KOPT-K1 (cell line): Measurements from ENCODE around the gene BCO2.
A peak's percentile ranks its signal among the peaks of the same experiment; 100 is the strongest.

Experiments used
- H3K27ac ChIP-seq: fragments of 200-600 bp; sonication (generic); 2 replicates; pipeline ENCODE4 v1.5.1; 2016; ENCODE audit warnings: antibody characterized with exemption, mild to moderate bottlenecking, low read depth, low read length; ENCODE audit not compliant: poor library complexity, severe bottlenecking
- H3K36me3 ChIP-seq: fragments of 200-600 bp; sonication (generic); 2 replicates; pipeline ENCODE4 v1.5.1; 2017; ENCODE audit warnings: antibody characterized with exemption, mild to moderate bottlenecking, low read length, moderate library complexity; ENCODE audit not compliant: insufficient read depth
- H3K9me3 ChIP-seq: fragments of 200-600 bp; sonication (generic); 2 replicates; pipeline ENCODE4 v1.5.1; 2017; ENCODE audit warnings: antibody characterized with exemption, low read length, mild to moderate bottlenecking; ENCODE audit not compliant: insufficient read depth, poor library complexity, severe bottlenecking

Gene BCO2

DNA sequence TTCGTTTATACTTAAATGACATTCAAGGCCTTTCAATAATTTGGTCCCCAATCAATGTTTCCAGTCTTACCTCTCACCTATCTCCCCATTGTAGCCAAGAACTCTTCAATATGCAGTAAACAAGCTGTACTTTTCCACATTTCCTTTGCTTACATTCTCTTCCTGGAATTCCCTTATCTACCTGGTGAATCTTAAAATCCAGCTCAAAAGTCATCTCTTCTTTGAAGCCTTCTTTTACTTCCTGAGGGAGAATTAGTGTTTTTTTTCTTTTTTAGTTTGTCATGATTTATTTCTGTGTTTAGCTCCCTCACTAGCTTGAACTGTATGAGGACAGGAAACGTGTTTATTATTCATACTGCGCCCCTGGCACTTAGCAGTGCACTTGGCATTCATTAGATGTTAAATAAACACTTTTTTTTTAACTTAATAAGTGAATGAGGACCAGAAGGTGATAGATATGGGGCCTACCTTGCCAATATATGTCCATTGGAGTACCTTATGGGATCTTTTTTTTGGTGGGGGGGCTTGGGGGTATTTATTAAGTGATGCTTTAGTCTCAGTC lies 46.0 kb downstream of the BCO2 start:
- H3K27ac ChIP-seq: no peak overlapping the region
- no peaks in the 10 kb centered on the region for H3K36me3 ChIP-seq
- no peaks in the 10 kb centered on the region for H3K9me3 ChIP-seq

DNA sequence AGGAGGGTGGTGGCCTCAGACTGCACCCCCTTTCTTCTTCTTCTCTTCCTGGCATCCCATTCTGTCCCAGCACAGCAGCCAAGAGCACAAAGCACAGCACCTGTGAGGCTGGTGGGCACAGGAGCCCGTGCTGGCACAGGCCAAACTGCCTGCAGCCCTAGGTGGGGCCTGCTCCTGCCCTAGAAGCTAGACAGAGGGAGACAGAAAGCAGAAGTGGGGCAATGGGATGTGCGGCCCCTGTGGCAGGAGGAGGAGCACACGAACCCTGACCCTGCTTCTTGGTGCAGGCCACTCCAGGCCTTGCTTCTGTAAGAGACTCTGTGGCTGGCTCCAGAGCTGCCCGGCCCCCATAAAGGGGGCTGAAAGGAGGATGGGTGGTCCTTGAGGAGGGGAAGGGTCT lies 47.0 kb downstream of the BCO2 start:
- Histone ChIP-seq H3K36me3 (no peaks in the 10 kb centered on the region), H3K27ac (no peak overlapping the region), H3K9me3 (no peaks in the 10 kb centered on the region)

DNA sequence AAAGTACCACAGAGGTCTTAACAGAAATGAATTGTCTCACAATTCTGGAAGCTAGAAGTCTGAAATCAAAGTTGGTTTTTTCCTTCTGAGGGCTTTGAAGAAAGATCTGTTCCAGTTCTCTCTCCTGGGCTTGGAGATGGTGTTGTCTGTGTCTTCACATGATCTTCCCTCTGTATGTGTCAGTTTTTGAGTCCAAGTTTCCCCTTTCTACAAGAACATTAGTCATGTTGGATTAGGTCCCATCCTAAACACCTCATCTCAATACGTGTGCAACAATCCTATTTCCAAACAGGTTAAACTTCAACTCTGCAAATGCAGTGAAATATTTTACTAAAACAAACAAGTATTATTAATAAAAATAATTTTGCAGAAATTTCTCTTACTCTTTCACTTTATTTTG lies 47.8 kb downstream of the BCO2 start:
- Histone ChIP-seq H3K27ac (no peak overlapping the region), H3K9me3 (no peaks in the 10 kb centered on the region), H3K36me3 (no peaks in the 10 kb centered on the region)

DNA sequence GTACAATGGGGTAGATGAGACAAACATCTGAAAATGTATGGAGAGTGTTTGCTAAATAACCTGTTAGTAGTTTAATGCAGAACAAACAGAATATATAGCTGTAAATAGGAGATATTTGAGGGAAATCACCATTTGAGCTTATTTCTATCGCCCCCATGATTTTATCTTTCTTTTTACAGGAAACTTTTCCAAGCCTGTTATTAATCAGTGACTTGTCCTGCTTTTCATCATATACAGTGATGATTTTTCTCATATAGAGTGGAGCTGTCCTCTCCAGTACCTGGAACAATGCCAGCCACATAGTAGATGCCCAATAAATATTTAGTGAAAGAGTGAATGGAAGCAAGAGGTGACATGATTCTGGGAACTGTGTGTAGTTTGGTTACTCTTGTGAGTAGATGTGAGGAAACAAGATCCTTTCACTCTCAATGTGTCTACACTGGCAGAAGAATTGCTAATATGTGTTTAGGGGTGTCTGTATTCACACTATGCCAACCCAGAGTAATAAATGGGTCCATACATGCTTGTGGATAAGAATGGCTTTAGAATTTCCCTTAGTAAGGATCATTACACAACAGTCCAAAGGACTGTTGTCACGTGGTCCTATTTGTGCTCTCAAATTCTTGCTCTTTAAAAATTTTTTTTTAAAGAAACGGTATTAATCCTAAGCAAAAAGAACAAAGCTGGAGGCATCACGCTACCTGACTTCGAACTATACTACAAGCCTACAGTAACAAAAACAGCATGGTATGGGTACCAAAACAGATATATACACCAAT lies 48.6 kb downstream of the BCO2 start:
- peaks cover 6% of the 10 kb centered on the region; the same call in 1 of the 2 replicates for H3K36me3 ChIP-seq
- H3K9me3 ChIP-seq: no peaks in the 10 kb centered on the region
- no peak overlapping the region for H3K27ac ChIP-seq

DNA sequence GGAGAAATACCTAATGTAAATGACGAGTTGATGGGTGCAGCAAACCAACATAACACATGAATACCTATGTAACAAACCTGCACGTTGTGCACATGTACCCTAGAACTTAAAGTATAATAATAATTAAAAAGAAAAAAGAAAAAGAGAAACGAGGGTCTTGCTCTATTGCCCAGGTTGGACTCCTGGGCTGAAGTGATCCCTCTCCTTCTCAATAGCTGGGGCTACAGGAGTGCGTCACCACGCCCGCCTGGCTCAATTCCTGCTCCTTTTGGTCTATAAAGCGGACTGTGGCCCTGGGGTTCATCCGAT lies 50.4 kb downstream of the BCO2 start:
- Histone ChIP-seq H3K27ac (peak overlapping the region; percentile 93), H3K9me3 (no peaks in the 10 kb centered on the region), H3K36me3 (peaks cover 23% of the 10 kb centered on the region)

DNA sequence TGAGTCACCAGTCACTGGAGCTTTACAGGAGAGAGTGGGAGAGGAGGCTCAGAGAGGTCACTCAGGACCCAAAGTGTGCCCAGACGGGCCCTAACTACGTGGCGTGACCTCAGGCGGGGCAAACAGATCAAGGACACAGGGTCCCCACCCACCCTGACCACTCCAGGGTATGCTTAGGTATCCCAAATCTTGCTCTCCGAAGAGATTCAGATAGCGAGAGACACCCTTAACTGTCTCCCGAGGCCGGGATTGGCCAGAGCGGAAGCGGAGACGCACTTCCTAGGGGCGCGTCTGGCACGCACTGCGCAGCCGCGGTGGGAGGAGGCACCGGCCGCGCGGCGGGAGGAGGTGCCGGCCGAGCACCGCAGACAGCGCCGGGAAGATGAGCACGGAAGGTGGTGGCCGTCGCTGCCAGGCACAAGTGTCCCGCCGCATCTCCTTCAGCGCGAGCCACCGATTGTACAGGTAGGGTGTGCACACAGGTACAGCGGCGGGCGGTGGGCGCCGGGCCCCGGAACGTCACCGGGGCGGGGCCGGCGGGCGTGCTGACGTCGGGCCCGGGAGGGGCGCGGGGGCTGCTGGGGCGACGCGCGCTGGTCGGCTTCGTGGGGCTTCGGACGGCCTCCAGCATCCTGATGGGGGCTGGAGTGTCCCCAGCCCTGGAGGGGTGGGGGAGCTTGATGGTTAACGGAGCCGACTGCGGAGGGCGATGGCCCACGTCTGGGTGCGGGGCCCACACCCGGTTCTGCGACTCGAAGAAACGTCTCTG lies 50.9 kb downstream of the BCO2 start, which contains the start of gene PTS:
TSS of gene PTS (plus strand) at position 367 of the 769 bp plus-strand sequence. CDS start at position 383, 16 bp downstream.
- Histone ChIP-seq H3K27ac (peak within 1 kb of the TSS; percentile 93), H3K36me3 (peaks cover 28% of the 10 kb centered on the region), H3K9me3 (no peaks in the 10 kb centered on the region)

DNA sequence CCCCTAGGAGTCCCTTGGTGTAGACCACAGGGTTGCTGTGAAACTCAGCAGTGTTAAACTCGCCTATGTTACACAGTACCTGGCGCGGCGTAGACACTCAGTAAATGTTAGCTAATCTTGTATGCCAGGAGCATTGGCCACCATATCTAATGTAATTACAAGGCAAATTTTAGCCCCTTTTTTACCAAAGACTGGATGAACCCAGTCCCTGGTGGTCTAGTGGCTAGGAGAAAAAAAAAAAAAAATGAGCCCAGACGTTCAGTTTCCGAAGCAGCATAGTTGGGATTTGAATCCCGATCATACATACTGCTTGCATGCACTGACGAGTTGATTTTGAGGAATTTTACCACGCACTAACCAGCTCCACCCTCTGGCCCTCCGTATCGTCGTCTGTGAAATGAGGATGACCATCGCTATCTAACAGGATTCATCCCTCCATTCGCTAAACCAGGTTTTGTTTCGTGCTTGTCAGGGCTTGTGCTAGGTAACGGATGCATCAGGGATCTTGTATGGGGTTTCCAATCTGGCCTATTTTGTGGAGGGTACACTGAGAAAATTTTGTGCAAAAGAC lies 51.6 kb downstream of the BCO2 start:
- Histone ChIP-seq H3K9me3 (no peaks in the 10 kb centered on the region), H3K27ac (peak overlapping the region; percentile 93), H3K36me3 (peaks cover 31% of the 10 kb centered on the region)

DNA sequence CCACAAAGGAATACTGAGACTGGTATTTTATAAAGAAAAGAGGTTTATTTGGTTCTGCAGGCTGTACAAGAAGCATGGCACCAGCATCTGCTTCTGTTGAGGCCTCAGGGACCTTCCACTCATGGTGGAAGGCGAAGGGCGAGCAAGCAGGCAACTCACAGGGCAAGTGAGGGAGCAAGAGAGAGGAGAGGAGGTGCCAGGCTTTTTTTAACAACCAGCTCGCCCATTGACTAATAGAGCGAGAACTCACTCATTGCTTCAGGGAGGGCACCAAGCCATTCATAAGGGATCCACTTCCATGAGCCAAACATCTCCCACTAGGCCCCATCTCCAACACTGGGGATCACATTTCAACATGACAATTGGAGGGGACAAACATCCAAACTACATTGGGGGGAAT lies 52.2 kb downstream of the BCO2 start:
- Histone ChIP-seq H3K36me3 (peaks cover 33% of the 10 kb centered on the region), H3K27ac (no peak overlapping the region)

DNA sequence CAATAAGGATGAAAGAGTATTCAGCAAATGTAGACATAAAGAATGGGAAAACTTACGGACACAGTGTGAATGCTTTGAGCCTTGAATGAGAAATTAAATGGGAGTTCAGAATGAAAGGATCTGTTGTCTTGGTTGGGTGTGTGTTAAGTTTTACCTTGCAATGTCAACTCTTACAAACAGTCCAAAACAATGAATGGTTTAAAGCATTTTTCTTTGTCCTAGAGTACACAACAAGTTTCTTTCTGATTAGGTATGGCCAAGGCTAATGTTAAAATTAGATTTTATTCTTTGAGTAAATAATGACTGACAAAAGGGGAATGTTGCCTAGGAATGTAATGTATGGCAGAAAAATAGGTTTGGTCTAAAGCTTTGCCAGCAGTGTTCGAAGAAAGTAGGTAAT lies 53.4 kb downstream of the BCO2 start:
- Histone ChIP-seq H3K9me3 (no peaks in the 10 kb centered on the region), H3K27ac (no peak overlapping the region), H3K36me3 (peaks cover 38% of the 10 kb centered on the region)

More for the DNA sequence above, 52.2 kb downstream of the BCO2 start:
- H3K9me3 ChIP-seq: no peaks in the 10 kb centered on the region

DNA sequence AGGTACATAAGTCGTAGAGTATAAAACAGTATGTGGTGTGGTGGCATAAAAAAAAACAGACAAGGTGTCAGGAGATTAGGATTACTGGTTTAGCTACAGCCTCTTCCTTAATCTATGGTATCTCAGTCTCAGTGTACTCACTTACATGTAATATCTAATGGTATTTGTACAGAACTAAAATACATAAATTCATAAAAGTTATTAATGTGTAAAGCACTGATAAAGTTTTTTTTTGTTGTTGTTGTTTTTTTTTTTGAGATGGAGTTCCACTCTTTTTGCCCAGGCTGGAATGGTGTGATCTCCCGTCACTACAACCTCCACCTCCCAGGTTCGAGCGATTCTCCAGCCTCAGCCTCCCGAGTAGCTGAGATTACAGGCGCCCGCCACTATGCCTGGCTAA lies 53.8 kb downstream of the BCO2 start:
- H3K27ac ChIP-seq: no peak overlapping the region
- H3K9me3 ChIP-seq: no peaks in the 10 kb centered on the region
- peaks cover 43% of the 10 kb centered on the region for H3K36me3 ChIP-seq

DNA sequence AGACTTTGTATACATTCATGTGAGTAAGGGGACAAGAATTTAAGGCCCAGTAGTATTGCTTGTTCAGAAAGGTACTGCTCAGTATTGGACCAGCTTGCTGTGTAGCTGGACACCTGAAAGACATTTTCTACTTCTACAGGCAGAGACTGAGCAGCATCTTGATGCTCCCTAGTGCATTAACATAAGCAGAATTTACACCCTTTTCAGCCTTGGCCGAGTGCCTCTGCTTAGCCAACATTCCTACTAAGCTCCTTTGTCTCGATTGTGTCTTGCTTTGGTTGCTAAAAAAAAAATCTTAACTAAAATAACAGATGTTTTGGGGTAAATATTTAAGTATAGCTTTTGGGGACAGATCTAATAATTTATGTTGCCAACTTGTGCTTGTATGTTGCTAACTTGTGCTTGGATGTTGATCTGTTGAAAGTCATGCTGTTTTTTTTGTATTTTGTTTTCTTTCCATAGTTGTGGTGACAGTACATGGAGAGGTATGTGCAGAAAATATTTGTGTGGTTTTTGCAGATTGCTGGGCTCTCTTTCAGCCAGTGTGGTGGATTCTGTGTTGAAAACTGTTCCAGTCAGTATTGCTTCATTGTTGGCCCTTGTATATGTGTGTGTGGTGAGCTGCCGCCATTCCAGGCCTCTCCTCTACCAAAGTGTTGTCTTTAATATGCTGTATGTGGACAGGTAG lies 54.6 kb downstream of the BCO2 start:
- Histone ChIP-seq H3K9me3 (no peaks in the 10 kb centered on the region), H3K27ac (no peak overlapping the region), H3K36me3 (peaks cover 50% of the 10 kb centered on the region)

DNA sequence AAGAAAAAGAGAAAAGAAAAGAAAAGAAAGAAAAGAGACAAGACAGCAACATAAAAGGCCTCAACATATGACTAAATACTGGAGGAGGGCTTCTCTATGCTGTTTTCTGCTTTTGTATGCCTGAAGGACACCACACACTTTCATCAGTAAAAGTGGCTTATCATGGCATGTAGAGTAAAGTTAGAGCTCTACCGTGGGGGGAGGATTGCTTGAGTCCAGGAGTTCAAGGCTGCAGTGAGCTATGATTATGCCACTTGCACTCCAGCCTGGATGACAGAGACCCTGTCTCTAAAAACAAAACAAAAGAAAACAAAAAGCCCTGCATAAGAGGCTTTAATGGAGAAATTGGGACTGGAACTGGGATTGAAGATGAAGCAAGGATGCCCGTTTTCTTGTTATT lies 56.6 kb downstream of the BCO2 start:
- Histone ChIP-seq H3K9me3 (no peaks in the 10 kb centered on the region), H3K36me3 (peaks cover 71% of the 10 kb centered on the region), H3K27ac (no peak overlapping the region)

DNA sequence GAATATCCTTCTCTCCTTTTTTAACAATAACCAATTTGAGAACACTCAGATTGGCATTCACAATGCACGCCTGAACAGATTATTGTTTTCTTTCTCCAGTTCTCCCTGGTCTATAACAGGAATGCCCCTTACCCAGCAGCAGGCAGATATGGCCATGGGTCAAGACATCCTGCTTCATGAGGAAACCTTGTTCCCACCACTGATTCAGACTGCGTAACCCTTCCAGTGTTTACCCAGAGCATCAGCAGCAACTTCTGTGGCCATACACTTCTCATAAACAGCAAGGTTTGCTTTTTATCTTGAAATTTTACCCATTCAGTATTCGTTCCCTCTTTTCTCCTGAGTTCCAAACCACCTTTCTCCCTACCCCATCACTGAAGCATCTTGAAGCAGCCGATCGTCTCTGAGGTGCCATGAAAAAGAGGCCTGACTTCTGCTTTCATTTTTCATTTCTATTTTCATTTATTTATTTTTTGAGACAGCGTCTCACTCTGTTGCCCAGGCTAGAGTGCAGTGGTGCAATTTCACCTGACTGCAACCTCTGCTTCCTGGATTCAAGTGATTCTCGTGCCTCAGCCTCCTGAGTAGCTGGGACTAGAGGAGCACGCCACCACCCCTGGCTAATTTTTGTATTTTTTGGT lies 60.6 kb downstream of the BCO2 start:
- Histone ChIP-seq H3K36me3 (peaks cover 81% of the 10 kb centered on the region), H3K9me3 (no peaks in the 10 kb centered on the region), H3K27ac (no peak overlapping the region)

DNA sequence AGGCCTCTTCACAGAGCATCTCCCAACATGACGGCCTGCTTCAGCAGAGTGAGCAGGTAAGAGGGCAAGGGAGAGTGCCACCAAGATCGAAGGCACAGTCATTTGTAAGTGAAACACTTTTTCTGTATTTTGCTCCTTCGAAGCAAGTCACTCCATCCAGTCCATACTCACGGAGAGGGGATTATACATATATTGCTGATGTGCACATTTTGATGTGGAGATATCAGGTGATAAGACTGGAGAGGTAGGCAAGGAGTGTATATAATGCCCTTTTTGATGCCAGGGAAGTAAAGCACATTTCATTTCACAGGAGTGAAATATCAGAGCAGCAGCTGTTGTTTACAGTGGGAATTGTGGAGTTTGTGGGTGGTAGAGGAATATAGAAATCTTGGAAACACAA lies 62.1 kb downstream of the BCO2 start:
- Histone ChIP-seq H3K9me3 (no peaks in the 10 kb centered on the region), H3K27ac (no peak overlapping the region), H3K36me3 (peaks cover 73% of the 10 kb centered on the region)
